Measurements from ENCODE around the gene PROK1. TPM values are rescaled to one million over a fixed set of nuclear protein-coding genes. Genes with fewer than 3 reads are reported as not detected.

The PROK1 gene
- total RNA-seq, 2 donors from 2014 or later, result 10.7 to 75.3 TPM

DNA sequence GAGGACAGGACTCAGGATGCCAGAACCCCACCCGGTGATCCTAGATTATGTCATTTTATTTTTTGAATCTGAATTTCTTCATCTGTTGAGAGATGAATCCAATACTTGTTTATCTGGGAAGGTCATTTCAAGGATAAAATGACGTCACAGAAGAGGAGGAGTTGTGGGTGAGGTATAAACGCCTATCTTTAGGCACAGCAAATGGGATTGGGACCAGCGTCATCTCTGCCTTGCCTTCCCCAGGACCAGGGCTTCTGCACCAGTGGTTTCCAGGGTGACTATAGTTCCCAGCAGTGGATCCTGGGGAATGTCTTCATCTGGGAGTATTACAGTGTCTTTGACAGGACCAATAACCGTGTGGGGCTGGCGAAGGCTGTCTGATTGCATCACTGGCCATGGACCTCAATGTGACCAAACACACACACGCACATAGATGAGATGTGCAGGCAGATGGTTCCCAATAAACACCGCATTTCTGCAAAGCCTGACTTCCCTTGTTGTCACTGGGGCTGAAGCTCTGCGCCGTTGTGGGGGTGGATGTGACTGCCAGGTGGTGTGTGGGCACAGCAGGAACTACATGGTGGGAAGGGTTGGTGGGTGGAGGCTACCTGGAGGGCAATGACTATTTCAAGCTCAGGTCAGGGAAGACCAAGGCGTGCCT lies 40.0 kb downstream of the PROK1 start:
- 76% methylated on average over 11 of the region's 11 CpGs for WGBS
- TF ChIP-seq POLR2A (IDR thresholded peaks at IDR 0.05) (no peak), POLR2AphosphoS5 (IDR thresholded peaks at IDR 0.05) (no peak)
- TF ChIP-seq, protein P1, sequence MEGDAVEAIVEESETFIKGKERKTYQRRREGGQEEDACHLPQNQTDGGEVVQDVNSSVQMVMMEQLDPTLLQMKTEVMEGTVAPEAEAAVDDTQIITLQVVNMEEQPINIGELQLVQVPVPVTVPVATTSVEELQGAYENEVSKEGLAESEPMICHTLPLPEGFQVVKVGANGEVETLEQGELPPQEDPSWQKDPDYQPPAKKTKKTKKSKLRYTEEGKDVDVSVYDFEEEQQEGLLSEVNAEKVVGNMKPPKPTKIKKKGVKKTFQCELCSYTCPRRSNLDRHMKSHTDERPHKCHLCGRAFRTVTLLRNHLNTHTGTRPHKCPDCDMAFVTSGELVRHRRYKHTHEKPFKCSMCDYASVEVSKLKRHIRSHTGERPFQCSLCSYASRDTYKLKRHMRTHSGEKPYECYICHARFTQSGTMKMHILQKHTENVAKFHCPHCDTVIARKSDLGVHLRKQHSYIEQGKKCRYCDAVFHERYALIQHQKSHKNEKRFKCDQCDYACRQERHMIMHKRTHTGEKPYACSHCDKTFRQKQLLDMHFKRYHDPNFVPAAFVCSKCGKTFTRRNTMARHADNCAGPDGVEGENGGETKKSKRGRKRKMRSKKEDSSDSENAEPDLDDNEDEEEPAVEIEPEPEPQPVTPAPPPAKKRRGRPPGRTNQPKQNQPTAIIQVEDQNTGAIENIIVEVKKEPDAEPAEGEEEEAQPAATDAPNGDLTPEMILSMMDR (IDR thresholded peaks at IDR 0.05), result no peak
- no peak for DNase-seq (ENCODE audit: low spot score)
- no peak overlapping the region for H3K27ac ChIP-seq
- H3K27me3 ChIP-seq (replicated peaks; ENCODE audit: insufficient read depth), result no peaks in the 10 kb centered on the region
- H3K9me3 ChIP-seq, result no peaks in the 10 kb centered on the region
- H3K36me3 ChIP-seq, result no peaks in the 10 kb centered on the region
- H3K4me3 ChIP-seq, result no peak overlapping the region
- H3K4me1 ChIP-seq (replicated peaks), result no peaks in the 10 kb centered on the region
- intact Hi-C loops (cut with DNase I), result no loop called here

DNA sequence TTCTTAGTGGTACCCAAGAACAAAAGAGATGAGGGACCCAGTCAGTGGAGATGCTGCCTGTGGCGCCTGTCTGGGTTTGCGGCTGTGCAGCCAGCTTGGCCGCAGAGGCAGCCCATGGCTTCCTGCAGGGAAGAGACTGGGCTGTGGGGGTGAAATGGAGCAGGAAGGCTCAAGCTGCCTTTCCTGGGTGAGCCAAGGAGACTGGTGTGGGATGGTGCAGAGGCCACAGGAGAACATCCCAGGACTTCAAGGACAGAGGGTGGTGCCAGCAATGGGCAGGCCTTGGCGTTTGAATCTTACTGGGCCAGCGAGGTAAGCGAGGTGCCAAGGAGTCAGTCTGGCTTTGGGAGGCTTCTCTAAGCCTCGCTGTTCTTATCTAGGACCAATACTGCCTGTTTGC lies 41.6 kb downstream of the PROK1 start:
- Histone ChIP-seq H3K4me3 (no peak overlapping the region), H3K36me3 (no peaks in the 10 kb centered on the region), H3K4me1 (replicated peaks) (no peaks in the 10 kb centered on the region), H3K27ac (no peak overlapping the region), H3K9me3 (no peaks in the 10 kb centered on the region), H3K27me3 (replicated peaks; ENCODE audit: insufficient read depth) (no peaks in the 10 kb centered on the region)
- 69% methylated on average over 7 of the region's 7 CpGs for WGBS
- TF ChIP-seq POLR2AphosphoS5 (IDR thresholded peaks at IDR 0.05) (no peak), POLR2A (IDR thresholded peaks at IDR 0.05) (no peak)
- TF ChIP-seq, protein P1 (IDR thresholded peaks at IDR 0.05), result no peak
- DNase-seq (ENCODE audit: low spot score), result no peak
- intact Hi-C loops (cut with DNase I), result loop anchor here (2.0 kb wide), 1 partner anchor 180 kb away; no protein-coding TSS in a partner anchor

GRCh38 chr1:110493059-110493699 lies 42.2 kb downstream of the PROK1 start:
- no peaks in the 10 kb centered on the region for H3K4me1 ChIP-seq (replicated peaks)
- intact Hi-C loops (cut with DNase I), result loop anchor here (2.0 kb wide), 1 partner anchor 180 kb away; no protein-coding TSS in a partner anchor
- no peaks in the 10 kb centered on the region for H3K36me3 ChIP-seq
- H3K27me3 ChIP-seq (replicated peaks; ENCODE audit: insufficient read depth), result no peaks in the 10 kb centered on the region
- 88% methylated on average over 5 of the region's 5 CpGs for WGBS
- DNase-seq (ENCODE audit: low spot score), result no peak
- no peaks in the 10 kb centered on the region for H3K9me3 ChIP-seq
- TF ChIP-seq POLR2A (IDR thresholded peaks at IDR 0.05), result no peak
- TF ChIP-seq POLR2AphosphoS5 (IDR thresholded peaks at IDR 0.05), result no peak
- TF ChIP-seq, protein P1 (IDR thresholded peaks at IDR 0.05), result no peak
- H3K4me3 ChIP-seq, result no peak overlapping the region
- H3K27ac ChIP-seq, result no peak overlapping the region

GRCh38 chr1:110494036-110494435 lies 43.1 kb downstream of the PROK1 start:
- Histone ChIP-seq H3K27ac (no peak overlapping the region), H3K4me3 (no peak overlapping the region), H3K4me1 (replicated peaks) (no peaks in the 10 kb centered on the region), H3K27me3 (replicated peaks; ENCODE audit: insufficient read depth) (no peaks in the 10 kb centered on the region), H3K36me3 (no peaks in the 10 kb centered on the region), H3K9me3 (no peaks in the 10 kb centered on the region)
- no peak for TF ChIP-seq POLR2AphosphoS5 (IDR thresholded peaks at IDR 0.05)
- no peak for TF ChIP-seq POLR2A (IDR thresholded peaks at IDR 0.05)
- TF ChIP-seq, protein P1 (IDR thresholded peaks at IDR 0.05), result no peak
- no peak for DNase-seq (ENCODE audit: low spot score)
- 90% methylated on average over 5 of the region's 5 CpGs for WGBS
- intact Hi-C loops (cut with DNase I), result loop anchor here (2.0 kb wide), 2 partner anchors 31 to 81 kb away; no protein-coding TSS in a partner anchor

Measured in prostate gland (tissue), 2 donors.